Left lung (tissue), 10 donors: ENCODE data around the gene RNF39. TPM values are rescaled to one million over a fixed set of nuclear protein-coding genes. Genes with fewer than 3 reads are reported as not detected.

Source experiments
- ATAC-seq: fragments of 200-7000 bp; cut with Tn5 transposase; one replicate; pipeline ENCODE4 v1.9.1; 2020; ENCODE audit warnings: moderate library complexity
- DNase-seq, 4 donors: peaks; one replicate each; pipeline ENCODE4 v3.0.0-alpha.2; 2013 to 2020
- H3K27ac ChIP-seq, 2 donors: fragments of 200-600 bp; sonication (generic) in 1 of 2; one replicate each; pipeline versions ENCODE4 v1.5.0 to v1.8.0; 2020 to 2021
- H3K27me3 ChIP-seq, 2 donors: fragments of 200-600 bp; sonication (generic) in 1 of 2; one replicate each; pipeline versions ENCODE4 v1.5.0 to v1.8.0; 2020 to 2021
- H3K36me3 ChIP-seq, 2 donors: fragments of 200-600 bp; sonication (generic) in 1 of 2; one replicate each; pipeline versions ENCODE4 v1.5.0 to v1.8.0; 2020 to 2021
- H3K4me1 ChIP-seq, 2 donors: fragments of 200-600 bp; one replicate each; pipeline ENCODE4 v1.8.0; 2021
- H3K4me3 ChIP-seq, 2 donors: fragments of 200-600 bp; sonication (generic) in 1 of 2; one replicate each; pipeline versions ENCODE4 v1.5.0 to v1.8.0; 2020 to 2021; ENCODE audit warnings: mild to moderate bottlenecking in 1 of 2
- H3K9me3 ChIP-seq, 2 donors: fragments of 200-600 bp; sonication (generic) in 1 of 2; one replicate each; pipeline versions ENCODE4 v1.5.0 to v1.8.0; 2020 to 2021
- intact Hi-C, 2 donors: fragments of 100-400 bp; cut with DNase I; formaldehyde crosslinking; loops; one replicate each; pipeline versions ENCODE4 v1.11.2 to v1.14.2; 2022
- polyA plus RNA-seq, 6 donors: library from polyadenylated mRNA; unstranded; fragments of 120-200 nt; gene quantifications; one replicate each; pipeline ENCODE4 v1.2.1, GENCODE V29; 2013; ENCODE audit not compliant: insufficient read length in 6 of 6
- total RNA-seq, 2 donors: library from RNA; stranded (reverse); fragmentation: NEBNext Ultra II Directional; extraction: Animal tissue kit (Norgen Biotek cat#: 25700); gene quantifications; one replicate each; pipeline ENCODE4 v1.2.1, GENCODE V29; 2021
- TF ChIP-seq, protein P1 (sequence below), 2 donors: fragments of 200-600 bp; sonication (generic) in 1 of 2; IDR thresholded peaks; one replicate each; pipeline versions ENCODE4 v1.5.0 to v1.8.0; 2021; ENCODE audit warnings: antibody characterized with exemption in 2 of 2
- donor health status: DM: no; HTN: yes; CAD: no.
- donor health status: DM: no; HTN: no; CAD: no.

Gene RNF39
- total and polyA plus RNA-seq, 8 donors, result 0.86 to 3.2 (median 1.4) TPM

GRCh38 chr6:30113841-30114240 is 38.3 kb upstream of the RNF39 start:
- DNase-seq (no peak), ATAC-seq (no peak)
- TF ChIP-seq, protein P1, sequence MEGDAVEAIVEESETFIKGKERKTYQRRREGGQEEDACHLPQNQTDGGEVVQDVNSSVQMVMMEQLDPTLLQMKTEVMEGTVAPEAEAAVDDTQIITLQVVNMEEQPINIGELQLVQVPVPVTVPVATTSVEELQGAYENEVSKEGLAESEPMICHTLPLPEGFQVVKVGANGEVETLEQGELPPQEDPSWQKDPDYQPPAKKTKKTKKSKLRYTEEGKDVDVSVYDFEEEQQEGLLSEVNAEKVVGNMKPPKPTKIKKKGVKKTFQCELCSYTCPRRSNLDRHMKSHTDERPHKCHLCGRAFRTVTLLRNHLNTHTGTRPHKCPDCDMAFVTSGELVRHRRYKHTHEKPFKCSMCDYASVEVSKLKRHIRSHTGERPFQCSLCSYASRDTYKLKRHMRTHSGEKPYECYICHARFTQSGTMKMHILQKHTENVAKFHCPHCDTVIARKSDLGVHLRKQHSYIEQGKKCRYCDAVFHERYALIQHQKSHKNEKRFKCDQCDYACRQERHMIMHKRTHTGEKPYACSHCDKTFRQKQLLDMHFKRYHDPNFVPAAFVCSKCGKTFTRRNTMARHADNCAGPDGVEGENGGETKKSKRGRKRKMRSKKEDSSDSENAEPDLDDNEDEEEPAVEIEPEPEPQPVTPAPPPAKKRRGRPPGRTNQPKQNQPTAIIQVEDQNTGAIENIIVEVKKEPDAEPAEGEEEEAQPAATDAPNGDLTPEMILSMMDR (IDR thresholded peaks at IDR 0.05), result no peak
- Histone ChIP-seq H3K27ac (no peak overlapping the region), H3K4me3 (no peak overlapping the region), H3K27me3 (peaks cover 17 to 65% of the 10 kb centered on the region in 2 donors), H3K36me3 (no peaks in the 10 kb centered on the region), H3K4me1 (no peaks in the 10 kb centered on the region), H3K9me3 (no peaks in the 10 kb centered on the region)
- intact Hi-C loops, result no loop called here

- H3K9me3 ChIP-seq, result no peaks in the 10 kb centered on the region
- TF ChIP-seq, protein P1 (IDR thresholded peaks at IDR 0.05), result no peak
- intact Hi-C loops, result no loop called here
- H3K36me3 ChIP-seq, result no peaks in the 10 kb centered on the region
- H3K27ac ChIP-seq, result no peak within 1 kb of the TSS
- no peak for DNase-seq
- H3K27me3 ChIP-seq, result peaks cover 17 to 71% of the 10 kb centered on the region in 2 donors
- no peak within 1 kb of the TSS for H3K4me3 ChIP-seq
- no peaks in the 10 kb centered on the region for H3K4me1 ChIP-seq
- peak; percentile 62 for ATAC-seq
Measured at GRCh38 chr6:30113003-30113759, 37.6 kb upstream of the RNF39 start, which contains the start of gene TRIM31. Gene TRIM31 (minus strand): TSS chr6:30113090. CDS start chr6:30112805, 285 bp downstream.

DNA sequence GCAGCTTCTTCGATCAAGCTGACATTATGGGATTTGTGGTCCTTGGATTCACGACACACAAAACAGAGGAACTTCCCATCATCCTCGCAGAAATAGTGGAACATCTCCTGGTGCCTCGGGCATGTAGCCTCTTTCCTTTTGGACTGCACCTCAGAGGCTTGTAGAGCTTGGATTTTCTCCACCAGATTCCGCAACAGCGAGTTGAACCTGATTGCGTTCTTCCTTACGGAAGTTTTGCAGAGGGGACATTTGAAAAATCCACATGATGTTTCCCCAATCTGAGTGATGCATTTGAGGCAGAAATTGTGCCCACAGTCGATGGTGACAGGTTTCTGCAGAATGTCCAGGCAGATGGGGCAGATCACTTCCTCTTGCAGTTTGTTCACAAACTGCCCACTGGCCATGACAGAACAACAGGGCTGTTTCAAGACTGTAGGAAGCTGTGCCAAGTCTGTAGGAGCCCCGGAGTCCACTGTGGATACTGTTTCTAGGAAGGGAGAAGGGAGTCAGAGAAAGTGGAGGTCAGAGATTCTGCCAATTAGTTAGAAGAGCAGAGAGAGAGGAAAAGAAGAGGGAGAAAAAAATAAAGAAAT is 36.9 kb upstream of the RNF39 start:
- peaks cover 17 to 75% of the 10 kb centered on the region in 2 donors for H3K27me3 ChIP-seq
- ATAC-seq (no peak), DNase-seq (no peak)
- no peaks in the 10 kb centered on the region for H3K9me3 ChIP-seq
- H3K4me1 ChIP-seq, result no peaks in the 10 kb centered on the region
- TF ChIP-seq, protein P1 (IDR thresholded peaks at IDR 0.05), result no peak
- no peak overlapping the region for H3K27ac ChIP-seq
- intact Hi-C loops, result no loop called here
- H3K4me3 ChIP-seq, result no peak overlapping the region
- no peaks in the 10 kb centered on the region for H3K36me3 ChIP-seq

- H3K9me3 ChIP-seq, result no peaks in the 10 kb centered on the region
Measured at GRCh38 chr6:30111266-30111856, 35.8 kb upstream of the RNF39 start.

More at GRCh38 chr6:30111266-30111856, 35.8 kb upstream of the RNF39 start:
- Histone ChIP-seq H3K4me3 (no peak overlapping the region), H3K27me3 (peaks cover 17 to 80% of the 10 kb centered on the region in 2 donors), H3K4me1 (no peaks in the 10 kb centered on the region), H3K27ac (no peak overlapping the region), H3K36me3 (no peaks in the 10 kb centered on the region)
- DNase-seq (no peak), ATAC-seq (no peak)
- TF ChIP-seq, protein P1 (IDR thresholded peaks at IDR 0.05), result no peak
- intact Hi-C loops, result no loop called here
